GM12873 (cell line): ENCODE data around the gene FOXN4.

Source experiments
- TF ChIP-seq, protein P1 (sequence below): IDR thresholded peaks from 2 replicates; pipeline ENCODE4 v1.5.1; 2012; ENCODE audit warnings: low read depth, mild to moderate bottlenecking, moderate library complexity, low read length, control low read depth; ENCODE audit not compliant: insufficient read depth; ENCODE audit errors: missing control alignments

The FOXN4 gene

DNA sequence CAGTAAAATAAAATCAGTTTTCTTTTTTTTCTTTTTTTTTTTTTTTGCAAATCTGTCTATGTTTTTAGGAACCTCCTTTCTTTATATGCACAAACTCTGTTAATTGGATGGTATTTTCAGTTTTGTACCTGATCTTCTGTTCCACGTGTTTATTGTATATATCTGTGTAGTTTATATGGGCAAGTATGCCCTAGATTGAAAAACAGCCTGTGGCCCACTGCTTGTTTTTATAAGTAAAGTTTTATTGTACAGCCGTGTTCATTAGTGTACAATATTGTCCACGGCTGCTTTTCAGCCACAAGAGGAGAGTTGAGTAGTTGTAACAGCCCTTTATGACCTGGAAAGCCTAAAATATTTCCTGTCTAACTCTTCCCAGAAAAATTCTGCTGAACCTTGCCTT, 19.9 kb upstream of the FOXN4 start:
- TF ChIP-seq, protein P1, sequence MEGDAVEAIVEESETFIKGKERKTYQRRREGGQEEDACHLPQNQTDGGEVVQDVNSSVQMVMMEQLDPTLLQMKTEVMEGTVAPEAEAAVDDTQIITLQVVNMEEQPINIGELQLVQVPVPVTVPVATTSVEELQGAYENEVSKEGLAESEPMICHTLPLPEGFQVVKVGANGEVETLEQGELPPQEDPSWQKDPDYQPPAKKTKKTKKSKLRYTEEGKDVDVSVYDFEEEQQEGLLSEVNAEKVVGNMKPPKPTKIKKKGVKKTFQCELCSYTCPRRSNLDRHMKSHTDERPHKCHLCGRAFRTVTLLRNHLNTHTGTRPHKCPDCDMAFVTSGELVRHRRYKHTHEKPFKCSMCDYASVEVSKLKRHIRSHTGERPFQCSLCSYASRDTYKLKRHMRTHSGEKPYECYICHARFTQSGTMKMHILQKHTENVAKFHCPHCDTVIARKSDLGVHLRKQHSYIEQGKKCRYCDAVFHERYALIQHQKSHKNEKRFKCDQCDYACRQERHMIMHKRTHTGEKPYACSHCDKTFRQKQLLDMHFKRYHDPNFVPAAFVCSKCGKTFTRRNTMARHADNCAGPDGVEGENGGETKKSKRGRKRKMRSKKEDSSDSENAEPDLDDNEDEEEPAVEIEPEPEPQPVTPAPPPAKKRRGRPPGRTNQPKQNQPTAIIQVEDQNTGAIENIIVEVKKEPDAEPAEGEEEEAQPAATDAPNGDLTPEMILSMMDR: no peak

DNA sequence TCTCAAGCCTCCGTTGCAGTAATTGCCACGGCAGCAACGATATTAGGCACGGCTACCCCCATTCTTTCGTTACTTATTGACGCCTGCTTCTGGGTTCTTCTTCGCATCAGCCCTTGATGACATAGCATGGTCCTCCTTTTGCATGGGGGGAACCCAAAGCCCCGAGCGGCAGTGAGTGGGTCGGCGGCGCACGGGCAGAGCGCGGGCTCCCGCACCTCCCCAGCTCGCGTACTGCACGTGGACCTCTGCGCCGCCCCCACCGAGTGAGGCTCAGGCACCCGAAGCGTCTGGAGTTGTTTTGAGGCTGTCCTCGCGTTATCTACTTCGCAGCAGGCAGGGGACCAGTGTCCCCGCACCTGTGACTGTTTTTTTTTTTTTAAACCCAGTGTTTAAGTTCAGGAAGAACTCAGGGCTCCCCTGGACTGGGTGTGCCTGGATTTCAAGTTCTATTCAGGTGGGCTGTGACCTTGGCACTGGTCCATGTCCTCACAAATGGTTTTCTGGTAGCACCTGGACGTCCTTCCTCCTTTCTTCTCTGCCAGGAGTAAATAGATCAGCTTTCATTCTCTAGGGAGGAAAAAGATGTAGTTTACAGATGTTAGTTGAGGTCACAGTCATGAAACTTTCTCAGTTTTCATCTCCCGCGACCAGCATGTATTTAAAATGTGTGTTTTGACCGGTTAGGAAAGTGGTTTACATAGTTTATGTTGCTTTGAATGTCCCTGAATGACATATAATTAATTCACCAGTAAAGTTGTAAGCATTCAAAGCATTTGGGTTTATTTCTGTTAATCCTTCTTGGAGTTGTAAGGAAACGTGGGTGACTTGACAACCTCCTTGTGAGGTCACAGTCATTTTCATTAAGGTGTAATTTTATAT, 1.4 kb upstream of the FOXN4 start:
- TF ChIP-seq, protein P1: no peak

DNA sequence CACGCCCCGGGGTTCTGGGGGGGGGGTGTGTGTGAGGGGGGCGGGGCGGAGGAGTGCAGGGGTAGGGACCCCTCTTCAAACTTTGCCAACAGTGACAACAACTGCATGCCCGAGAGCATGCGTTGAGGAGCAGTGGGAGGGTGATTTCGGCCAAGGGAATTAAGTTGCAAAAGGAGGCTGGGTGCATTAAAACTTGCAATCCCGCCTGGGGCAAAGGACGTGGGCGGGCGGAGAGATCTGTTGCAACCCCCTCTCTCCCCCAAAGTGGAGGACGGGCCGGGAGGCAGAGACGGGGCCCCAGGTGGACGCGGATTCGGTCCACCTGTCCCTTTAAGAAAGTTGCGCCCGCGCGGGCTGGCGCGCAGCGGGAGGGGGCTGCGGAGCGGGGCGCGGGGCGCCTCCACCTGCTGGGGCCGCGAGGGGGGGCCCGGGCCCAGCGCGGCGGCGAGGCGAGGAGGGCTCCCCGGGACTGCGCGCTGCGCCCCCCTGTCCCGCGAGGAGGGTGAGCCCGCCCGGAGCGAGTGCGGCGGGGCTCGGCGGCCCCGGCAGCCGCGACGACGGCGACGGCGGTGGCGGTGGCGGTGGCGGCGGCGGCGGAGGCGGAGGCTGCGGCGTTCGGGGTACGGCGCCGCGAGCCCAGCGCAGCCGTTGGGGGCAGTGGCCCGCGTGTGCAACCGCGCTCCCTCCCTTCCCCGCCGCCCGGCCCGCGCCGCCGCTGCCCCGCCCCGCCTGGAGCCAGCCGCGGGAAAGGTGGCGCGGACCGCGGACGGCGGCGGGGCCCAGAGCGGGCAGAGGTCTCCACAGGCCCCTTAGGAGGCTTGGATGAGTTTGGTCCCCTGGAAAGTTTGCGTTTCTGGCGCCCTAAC, 530 bp upstream of the FOXN4 start:
- TF ChIP-seq, protein P1: no peak

DNA sequence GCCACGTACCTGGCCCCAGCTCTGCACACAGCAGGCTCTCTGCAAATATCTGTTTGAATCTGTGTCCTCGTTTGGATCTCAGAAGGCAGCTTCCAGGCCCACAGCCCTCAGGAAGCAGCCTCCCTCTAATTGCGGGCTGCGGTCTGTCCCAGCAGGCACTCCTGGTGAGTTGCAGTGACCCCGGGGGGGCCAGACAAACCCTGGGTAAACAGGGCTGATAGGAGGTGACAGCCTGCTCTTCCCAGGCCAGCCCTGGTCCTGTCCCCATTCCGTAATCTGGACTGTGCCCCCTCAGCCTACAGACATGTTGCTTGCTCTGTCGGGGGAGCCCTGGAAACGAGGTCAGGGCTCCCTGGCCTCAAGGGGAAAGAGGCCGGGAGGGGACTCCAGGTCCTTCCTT, 2.0 kb downstream of the FOXN4 start:
- TF ChIP-seq, protein P1: no peak

DNA sequence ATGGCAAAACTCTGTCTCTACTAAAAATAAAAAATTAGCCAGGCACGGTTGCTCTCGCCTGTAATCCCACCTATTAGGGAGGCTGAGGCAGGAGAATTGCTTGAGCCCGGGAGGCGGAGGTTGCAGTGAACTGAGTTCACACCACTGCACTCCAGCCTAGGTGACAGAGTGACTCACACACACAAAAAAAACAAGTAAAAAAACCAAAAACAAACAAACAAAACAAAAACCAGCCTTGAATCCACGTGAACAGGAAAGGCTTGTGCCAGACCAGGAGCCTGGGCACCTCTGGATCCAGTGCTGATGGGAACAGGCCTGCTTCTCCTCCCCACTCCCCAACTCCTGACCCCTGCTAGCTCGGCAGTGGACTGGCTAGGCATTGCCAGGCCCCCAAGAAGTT, 3.5 kb downstream of the FOXN4 start:
- TF ChIP-seq, protein P1: no peak

DNA sequence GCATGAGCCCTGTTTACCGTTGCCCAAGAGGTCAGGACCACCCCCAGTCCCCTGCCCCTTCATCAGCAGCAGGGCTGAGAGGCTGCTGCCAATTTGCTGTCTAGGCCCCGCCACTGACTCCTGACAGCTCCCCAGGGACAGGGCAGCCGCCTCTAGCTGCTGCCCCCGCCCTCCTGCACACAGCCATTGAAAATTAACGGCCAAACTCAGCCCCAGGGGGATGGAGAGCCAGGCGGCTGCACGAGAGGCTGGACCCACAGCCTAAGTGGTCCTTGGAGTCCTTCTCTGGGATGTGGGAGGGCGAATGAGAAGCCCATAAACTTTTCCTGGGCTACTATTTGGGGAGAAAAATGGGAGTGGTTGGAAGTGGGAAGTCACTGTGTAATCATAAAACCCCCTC, 4.6 kb downstream of the FOXN4 start:
- TF ChIP-seq, protein P1: no peak

DNA sequence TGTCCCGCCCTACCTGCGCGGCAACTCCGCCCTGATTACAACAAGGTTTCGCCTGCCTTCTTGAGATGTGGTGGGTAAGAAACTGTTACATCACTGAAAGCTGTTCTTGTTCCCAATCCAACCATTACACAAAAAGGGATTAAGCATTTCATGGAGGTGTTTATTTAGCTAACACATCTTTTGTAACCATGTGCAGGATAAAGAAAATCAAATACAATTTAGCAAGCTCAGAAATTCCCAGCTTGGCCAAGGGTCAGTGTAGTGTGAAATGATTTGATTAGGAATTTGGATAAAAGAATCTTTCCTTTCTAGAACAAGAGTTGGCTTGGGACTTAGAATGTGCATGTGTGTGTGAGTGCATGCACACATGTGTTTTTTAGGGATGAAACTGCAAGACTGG, 6.3 kb downstream of the FOXN4 start:
- TF ChIP-seq, protein P1: no peak
